Neutrophil (primary cell): ENCODE data around the gene EYA2.

Experiments used
- H3K27ac ChIP-seq: fragments of 200-600 bp; sonication (generic); 2 replicates; pipeline ENCODE4 v1.5.1; 2016; ENCODE audit warnings: mild to moderate bottlenecking, moderate library complexity
- H3K27me3 ChIP-seq: fragments of 200-600 bp; sonication (generic); 2 replicates; pipeline ENCODE4 v1.6.0; 2016; ENCODE audit warnings: mild to moderate bottlenecking
- H3K36me3 ChIP-seq: fragments of 200-600 bp; sonication (generic); 2 replicates; pipeline ENCODE4 v1.5.1; 2017
- H3K4me1 ChIP-seq, 2 experiments: fragments of 200-600 bp in 1 of 2; sonication (generic) in 1 of 2; 1 replicate in 1 of 2; 2 replicates in 1 of 2; pipeline versions ENCODE4 v1.5.1 to v1.6.1; 2013 to 2016; ENCODE audit warnings: low read depth in 1 of 2, low read length in 1 of 2, mild to moderate bottlenecking in 1 of 2, moderate library complexity in 1 of 2; ENCODE audit not compliant: control insufficient read depth in 1 of 2, insufficient read depth in 1 of 2
- H3K4me3 ChIP-seq, 2 experiments: fragments of 200-600 bp in 1 of 2; sonication (generic) in 1 of 2; 1 replicate in 1 of 2; 2 replicates in 1 of 2; pipeline ENCODE4 v1.5.1; 2013 to 2016; ENCODE audit warnings: low read depth in 1 of 2, low read length in 1 of 2, mild to moderate bottlenecking in 1 of 2, moderate library complexity in 1 of 2
- H3K9me3 ChIP-seq: fragments of 200-600 bp; sonication (generic); 2 replicates; pipeline ENCODE4 v1.5.1; 2016
- TF ChIP-seq, protein P1 (sequence below): fragments of 200-600 bp; sonication (generic); IDR thresholded peaks from 2 replicates; pipeline ENCODE4 v1.5.1; 2016; ENCODE audit warnings: antibody characterized with exemption

The EYA2 gene

DNA sequence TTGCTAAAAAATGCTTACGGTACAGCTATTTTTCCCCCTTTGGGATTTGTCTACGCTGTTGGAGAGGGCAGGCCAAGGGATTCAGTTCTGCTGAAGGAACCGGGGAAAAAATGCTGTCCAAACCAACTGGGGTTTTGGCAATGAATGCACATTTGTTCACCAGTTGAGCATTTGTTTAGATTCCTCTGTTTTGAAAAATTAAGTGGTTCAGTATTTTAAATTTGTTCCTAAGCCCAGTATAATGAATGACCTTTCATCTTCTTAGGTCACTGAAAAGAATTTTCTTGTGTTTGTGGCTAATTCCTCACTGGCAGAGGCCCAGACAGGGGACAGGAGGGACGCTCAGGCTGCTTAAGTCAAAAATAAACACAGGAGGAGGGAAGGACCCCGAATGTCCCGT lies 10.8 kb upstream of the EYA2 start:
- Histone ChIP-seq H3K36me3 (no peaks in the 10 kb centered on the region), H3K4me3 (no peak overlapping the region), H3K27ac (no peak overlapping the region), H3K4me1 (no peaks in the 10 kb centered on the region), H3K9me3 (no peaks in the 10 kb centered on the region), H3K27me3 (peaks cover 38% of the 10 kb centered on the region)
- TF ChIP-seq, protein P1, sequence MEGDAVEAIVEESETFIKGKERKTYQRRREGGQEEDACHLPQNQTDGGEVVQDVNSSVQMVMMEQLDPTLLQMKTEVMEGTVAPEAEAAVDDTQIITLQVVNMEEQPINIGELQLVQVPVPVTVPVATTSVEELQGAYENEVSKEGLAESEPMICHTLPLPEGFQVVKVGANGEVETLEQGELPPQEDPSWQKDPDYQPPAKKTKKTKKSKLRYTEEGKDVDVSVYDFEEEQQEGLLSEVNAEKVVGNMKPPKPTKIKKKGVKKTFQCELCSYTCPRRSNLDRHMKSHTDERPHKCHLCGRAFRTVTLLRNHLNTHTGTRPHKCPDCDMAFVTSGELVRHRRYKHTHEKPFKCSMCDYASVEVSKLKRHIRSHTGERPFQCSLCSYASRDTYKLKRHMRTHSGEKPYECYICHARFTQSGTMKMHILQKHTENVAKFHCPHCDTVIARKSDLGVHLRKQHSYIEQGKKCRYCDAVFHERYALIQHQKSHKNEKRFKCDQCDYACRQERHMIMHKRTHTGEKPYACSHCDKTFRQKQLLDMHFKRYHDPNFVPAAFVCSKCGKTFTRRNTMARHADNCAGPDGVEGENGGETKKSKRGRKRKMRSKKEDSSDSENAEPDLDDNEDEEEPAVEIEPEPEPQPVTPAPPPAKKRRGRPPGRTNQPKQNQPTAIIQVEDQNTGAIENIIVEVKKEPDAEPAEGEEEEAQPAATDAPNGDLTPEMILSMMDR, result no peak

DNA sequence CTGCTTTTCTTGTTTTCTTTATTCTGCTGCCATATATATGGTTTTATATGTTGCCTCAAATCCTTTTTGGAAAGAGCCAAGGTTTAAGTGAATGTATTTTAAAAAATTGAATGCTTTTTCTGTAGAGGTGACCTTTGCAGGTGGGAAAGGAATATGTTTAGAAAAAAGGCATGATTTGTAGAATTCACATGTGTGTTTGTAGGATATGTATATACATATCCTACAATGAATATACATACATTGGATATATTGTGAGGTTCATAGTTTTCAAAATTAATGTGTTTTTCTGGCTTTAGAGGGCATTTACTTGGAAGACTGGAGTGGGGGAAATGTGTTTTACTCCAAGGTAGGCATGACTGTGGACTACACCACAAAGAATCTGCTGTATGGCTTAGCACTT lies 4.0 kb upstream of the EYA2 start:
- no peaks in the 10 kb centered on the region for H3K36me3 ChIP-seq
- H3K27ac ChIP-seq, result no peak overlapping the region
- H3K4me3 ChIP-seq, result no peak overlapping the region
- TF ChIP-seq, protein P1, result no peak
- H3K27me3 ChIP-seq, result peaks cover 67% of the 10 kb centered on the region
- no peaks in the 10 kb centered on the region for H3K9me3 ChIP-seq
- no peaks in the 10 kb centered on the region for H3K4me1 ChIP-seq

DNA sequence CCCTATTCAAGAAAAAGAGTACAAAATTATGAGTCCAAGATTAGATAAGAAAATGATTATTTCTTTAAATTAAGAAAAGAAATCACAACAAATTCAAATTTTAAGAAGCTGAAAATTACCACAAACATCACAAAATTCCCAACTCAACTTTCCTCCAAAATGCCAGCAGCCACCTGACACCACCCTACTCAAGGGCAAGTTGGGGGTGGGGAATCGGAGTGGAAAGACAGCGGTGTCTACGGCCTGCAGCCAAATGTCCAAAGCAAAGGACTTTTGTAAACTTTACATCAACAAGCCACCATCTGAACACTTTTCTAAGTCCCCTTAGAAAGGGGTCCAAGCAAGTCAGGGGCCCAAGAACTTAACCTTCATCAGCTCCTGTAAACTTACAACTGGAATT lies 1.6 kb upstream of the EYA2 start:
- H3K4me3 ChIP-seq, result no peak overlapping the region
- TF ChIP-seq, protein P1, result no peak
- no peak overlapping the region for H3K27ac ChIP-seq
- no peaks in the 10 kb centered on the region for H3K9me3 ChIP-seq
- H3K27me3 ChIP-seq, result peaks cover 84% of the 10 kb centered on the region
- H3K4me1 ChIP-seq, result no peaks in the 10 kb centered on the region
- H3K36me3 ChIP-seq, result no peaks in the 10 kb centered on the region

DNA sequence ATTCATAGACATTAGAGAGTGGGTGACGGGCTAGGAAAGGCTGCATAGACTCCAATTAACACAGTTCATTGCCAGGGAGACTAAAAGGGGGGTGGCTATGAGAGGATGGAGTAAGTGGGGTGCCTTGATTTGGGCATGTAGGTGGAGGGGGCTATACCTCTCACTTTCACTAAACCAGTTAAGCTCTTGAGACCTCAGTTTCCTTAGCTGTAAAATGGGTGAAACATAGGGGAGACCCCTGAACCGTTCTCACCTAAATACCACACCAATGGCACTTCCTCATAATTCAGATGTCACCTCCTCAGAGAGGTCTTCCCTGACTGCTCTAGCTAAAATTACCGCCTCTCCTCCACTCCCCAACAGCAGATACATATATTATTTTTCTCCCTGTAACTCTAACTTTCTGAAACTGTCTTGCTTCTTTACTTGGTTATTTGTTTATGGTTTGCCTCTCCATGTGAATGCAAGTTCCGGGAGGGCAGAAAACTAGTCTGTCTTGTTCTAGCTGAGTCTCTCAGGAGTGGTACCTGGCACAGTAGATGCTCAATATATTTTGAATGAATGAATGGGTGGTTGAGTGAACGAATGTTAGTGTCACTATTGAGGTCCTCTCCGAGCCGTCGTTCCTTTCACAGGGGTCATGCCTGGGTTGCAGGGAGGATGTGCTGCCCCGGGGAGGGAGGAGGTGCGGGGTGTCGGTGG lies 615 bp upstream of the EYA2 start:
- Histone ChIP-seq H3K4me1 (no peaks in the 10 kb centered on the region), H3K27me3 (peaks cover 82% of the 10 kb centered on the region), H3K36me3 (no peaks in the 10 kb centered on the region), H3K9me3 (no peaks in the 10 kb centered on the region), H3K27ac (no peak overlapping the region), H3K4me3 (no peak overlapping the region)
- TF ChIP-seq, protein P1, result no peak

DNA sequence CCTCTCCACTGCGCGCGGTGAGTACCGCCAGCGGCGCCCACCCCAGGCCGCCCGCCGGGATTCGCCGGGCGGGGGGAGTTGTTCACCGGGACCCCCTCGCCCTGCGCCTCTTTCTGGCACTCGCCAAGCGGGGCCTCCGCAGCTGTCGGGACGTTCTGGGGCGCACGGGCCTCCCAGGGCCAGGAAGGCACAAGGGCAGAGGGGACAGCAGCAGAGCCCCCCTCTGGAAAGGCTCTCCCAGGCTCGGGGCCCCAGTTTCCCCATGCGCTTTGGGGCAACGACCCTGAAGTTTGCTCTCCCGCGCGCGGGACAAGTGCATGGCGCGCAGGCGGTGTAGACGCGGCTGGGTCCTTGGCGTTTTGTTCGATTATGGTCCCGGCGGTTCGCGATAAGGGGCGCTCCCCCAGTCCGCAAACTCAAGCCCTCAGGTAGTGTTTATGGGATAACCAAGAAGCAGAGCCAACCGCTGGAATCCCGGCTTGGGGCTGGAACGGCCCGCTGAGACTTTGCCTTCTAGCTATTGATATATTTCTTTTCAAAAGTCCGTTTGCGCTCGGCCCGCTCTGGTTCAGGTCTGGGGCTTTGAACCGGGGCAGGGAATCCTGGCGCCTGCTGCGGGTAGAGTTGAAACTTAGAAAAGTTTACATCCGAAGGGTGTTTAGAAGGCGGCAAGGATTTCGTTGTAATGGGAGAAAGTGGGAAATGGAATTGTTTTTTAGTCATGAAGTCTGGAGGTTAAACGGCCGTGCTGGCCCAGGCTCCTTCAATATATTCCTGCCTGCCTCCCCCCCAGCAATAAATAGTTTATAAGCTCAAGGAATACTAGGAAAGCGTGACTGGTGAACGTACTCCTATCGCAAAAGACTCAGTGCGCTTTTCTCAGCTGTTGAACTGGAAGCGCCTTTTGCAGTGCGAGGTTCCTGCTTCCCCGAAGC lies 595 bp downstream of the EYA2 start:
- Histone ChIP-seq H3K4me1 (no peaks in the 10 kb centered on the region), H3K36me3 (no peaks in the 10 kb centered on the region), H3K9me3 (no peaks in the 10 kb centered on the region), H3K27me3 (peaks cover 87% of the 10 kb centered on the region), H3K4me3 (no peak overlapping the region), H3K27ac (no peak overlapping the region)
- TF ChIP-seq, protein P1, result no peak
